Smooth muscle cell (in vitro differentiated cells): ENCODE measurements around the gene YPEL4. TPM values are rescaled to one million over a fixed set of nuclear protein-coding genes. Genes with fewer than 3 reads are reported as not detected.

Experiments
- DNase-seq: peaks from one replicate; lab custom pipeline; 2025; ENCODE audit not compliant: unreplicated experiment; lab: John Stamatoyannopoulos, UW
- H2AFZ ChIP-seq: fragments of 200-600 bp; sonication (generic); 2 replicates; pipeline ENCODE4 v1.6.0; 2016; ENCODE audit warnings: antibody characterized with exemption, low read depth, mild to moderate bottlenecking
- H3F3A ChIP-seq: fragments of 200-600 bp; sonication (generic); 2 replicates; pipeline ENCODE4 v1.6.0; 2017; ENCODE audit warnings: antibody characterized with exemption, low read depth
- H3K27ac ChIP-seq: fragments of 200-600 bp; sonication (generic); 2 replicates; pipeline ENCODE4 v1.5.1; 2016; ENCODE audit warnings: low read depth, mild to moderate bottlenecking
- H3K27me3 ChIP-seq: fragments of 200-600 bp; sonication (generic); 2 replicates; pipeline ENCODE4 v1.6.1; 2016; ENCODE audit warnings: low read depth, mild to moderate bottlenecking
- H3K36me3 ChIP-seq: fragments of 200-600 bp; sonication (generic); 2 replicates; pipeline ENCODE4 v1.5.1; 2016; ENCODE audit warnings: low read depth
- H3K4me1 ChIP-seq: fragments of 200-600 bp; sonication (generic); 2 replicates; pipeline ENCODE4 v1.5.1; 2016; ENCODE audit warnings: low read depth
- H3K4me2 ChIP-seq: fragments of 200-600 bp; sonication (generic); 2 replicates; pipeline ENCODE4 v1.6.0; 2016; ENCODE audit warnings: mild to moderate bottlenecking
- H3K4me3 ChIP-seq: fragments of 200-600 bp; sonication (generic); 2 replicates; pipeline ENCODE4 v1.5.1; 2016; ENCODE audit warnings: mild to moderate bottlenecking
- H3K79me2 ChIP-seq: fragments of 200-600 bp; sonication (generic); 2 replicates; pipeline ENCODE4 v1.6.0; 2016; ENCODE audit warnings: low read depth, mild to moderate bottlenecking
- H3K9ac ChIP-seq: fragments of 200-600 bp; sonication (generic); 2 replicates; pipeline ENCODE4 v1.6.0; 2016; ENCODE audit warnings: low read depth
- H3K9me3 ChIP-seq: fragments of 200-600 bp; sonication (generic); replicated peaks from 2 replicates; pipeline ENCODE4 v1.5.1; 2016; ENCODE audit warnings: low read depth
- H4K20me1 ChIP-seq: fragments of 200-600 bp; sonication (generic); 2 replicates; pipeline ENCODE4 v1.6.0; 2016; ENCODE audit warnings: low read depth
- CTCF ChIP-seq: fragments of 200-600 bp; sonication (generic); IDR thresholded peaks from 2 replicates; pipeline ENCODE4 v1.5.1; 2017; ENCODE audit warnings: borderline replicate concordance, mild to moderate bottlenecking, antibody characterized with exemption; ENCODE audit not compliant: insufficient read depth, poor library complexity, severe bottlenecking
- WGBS: methylation state at CpG from one replicate; pipeline ENCODE4 v1.1.7; 2016; ENCODE audit warnings: low lambda C conversion rate; 5-methylcytosine and 5-hydroxymethylcytosine counted together
- polyA plus RNA-seq: library from polyadenylated mRNA; unstranded; fragments of >200 nt; fragmentation: Nextera tagmentation; extraction: Ambion mirVana; gene quantifications from 2 replicates; pipeline ENCODE4 v1.2.1, GENCODE V29; 2016
- total RNA-seq: library from RNA; depleted of rRNA; stranded (reverse); fragments of >200 nt; gene quantifications from 2 replicates; pipeline ENCODE4 v1.2.3, GENCODE V29; 2014

YPEL4 gene
- total and polyA plus RNA-seq, 2 experiments from 2014 or later = 2.0 to 2.5 TPM

- no peak overlapping the region for H3K9ac ChIP-seq
- TF ChIP-seq CTCF = peak; percentile 93
- no peaks in the 10 kb centered on the region for H3K36me3 ChIP-seq
- H3K79me2 ChIP-seq = peaks cover 6% of the 10 kb centered on the region
- H3K4me3 ChIP-seq = no peak overlapping the region
- H3K27me3 ChIP-seq = no peaks in the 10 kb centered on the region
- peaks cover 55% of the 10 kb centered on the region for H3K4me1 ChIP-seq
- no peaks in the 10 kb centered on the region for H3K9me3 ChIP-seq
- no peak overlapping the region for H3K4me2 ChIP-seq
- peaks cover 15% of the 10 kb centered on the region for H3F3A ChIP-seq
- H3K27ac ChIP-seq = no peak overlapping the region
- peak; percentile 58 for DNase-seq
- H2AFZ ChIP-seq = no peak overlapping the region
- 36% methylated on average over 17 of the region's 17 CpGs for WGBS
- H4K20me1 ChIP-seq = peaks cover 84% of the 10 kb centered on the region
Observed at GRCh38 chr11:57644748-57645688, 4.7 kb downstream of the YPEL4 start.

GRCh38 chr11:57643802-57644201 is 5.9 kb downstream of the YPEL4 start:
- no peak overlapping the region for H3K27ac ChIP-seq
- H3K79me2 ChIP-seq = peaks cover 17% of the 10 kb centered on the region
- no peak overlapping the region for H2AFZ ChIP-seq
- no peaks in the 10 kb centered on the region for H3K9me3 ChIP-seq
- TF ChIP-seq CTCF = no peak
- H3K27me3 ChIP-seq = no peaks in the 10 kb centered on the region
- no peak overlapping the region for H3K9ac ChIP-seq
- H3F3A ChIP-seq = peaks cover 15% of the 10 kb centered on the region
- peaks cover 49% of the 10 kb centered on the region for H3K4me1 ChIP-seq
- no peak overlapping the region for H3K4me3 ChIP-seq
- DNase-seq = no peak
- 62% methylated on average over 3 of the region's 3 CpGs for WGBS
- H4K20me1 ChIP-seq = peaks cover 94% of the 10 kb centered on the region
- H3K36me3 ChIP-seq = no peaks in the 10 kb centered on the region
- H3K4me2 ChIP-seq = no peak overlapping the region

- Histone ChIP-seq H3K9me3 (no peaks in the 10 kb centered on the region), H3K4me3 (no peak overlapping the region), H3K27me3 (no peaks in the 10 kb centered on the region), H2AFZ (no peak overlapping the region), H3K27ac (no peak overlapping the region), H3K36me3 (no peaks in the 10 kb centered on the region), H4K20me1 (peaks cover 71% of the 10 kb centered on the region), H3K4me2 (peak overlapping the region; percentile 98), H3F3A (peaks cover 15% of the 10 kb centered on the region), H3K9ac (no peak overlapping the region), H3K79me2 (peaks cover 24% of the 10 kb centered on the region), H3K4me1 (peaks cover 33% of the 10 kb centered on the region)
- 69% methylated on average over 7 of the region's 7 CpGs for WGBS
- DNase-seq = no peak
- TF ChIP-seq CTCF = peak; percentile 46
Observed at GRCh38 chr11:57641011-57641807, 8.5 kb downstream of the YPEL4 start.
